ENCODE measurements around the gene COL10A1.
"Not testable (repeated sequence)": the region's sequence is repeated elsewhere in the genome, so short reads cannot be mapped to it uniquely, and the experiment has no call there.

Gene COL10A1

GRCh38 chr6:116120430-116120829, 5.5 kb downstream of the COL10A1 start:
- DNase-seq (ENCODE audit: low spot score), result no peak

GRCh38 chr6:116118608-116119007, 7.3 kb downstream of the COL10A1 start:
- no peak for DNase-seq (ENCODE audit: low spot score)

GRCh38 chr6:116115781-116116180, 10.2 kb downstream of the COL10A1 start:
- DNase-seq (ENCODE audit: low spot score), result no peak

- DNase-seq (ENCODE audit: low spot score), result no peak
Observed at GRCh38 chr6:116113386-116113785, 12.5 kb downstream of the COL10A1 start.

- peak; percentile 8 for DNase-seq (ENCODE audit: low spot score)
Observed at GRCh38 chr6:116111552-116112528, 14.1 kb downstream of the COL10A1 start.

- DNase-seq (ENCODE audit: low spot score), result no peak
Observed at GRCh38 chr6:116108836-116109235, 17.1 kb downstream of the COL10A1 start.

GRCh38 chr6:116106146-116106545, 19.8 kb downstream of the COL10A1 start:
- DNase-seq (ENCODE audit: low spot score), result no peak

GRCh38 chr6:116105247-116105646, 20.7 kb downstream of the COL10A1 start:
- DNase-seq (ENCODE audit: low spot score), result no peak

- no peak for DNase-seq (ENCODE audit: low spot score)
Observed at GRCh38 chr6:116104636-116105035, 21.3 kb downstream of the COL10A1 start.

GRCh38 chr6:116102873-116103272, 23.1 kb downstream of the COL10A1 start:
- DNase-seq (ENCODE audit: low spot score), result no peak

- no peak for DNase-seq (ENCODE audit: low spot score)
Observed at GRCh38 chr6:116101790-116102189, 24.1 kb downstream of the COL10A1 start.

- no peak for DNase-seq (ENCODE audit: low spot score)
Observed at GRCh38 chr6:116101302-116101718, 24.6 kb downstream of the COL10A1 start.

- DNase-seq (ENCODE audit: low spot score), result peak; percentile 72
Observed at GRCh38 chr6:116100419-116101301, 25.3 kb downstream of the COL10A1 start, which contains the start of gene NT5DC1. Gene NT5DC1, plus strand, starts transcription at chr6:116100853. Its CDS starts 78 bp downstream, at chr6:116100931.

- no peak for DNase-seq (ENCODE audit: low spot score)
Observed at GRCh38 chr6:116099036-116099435, 26.9 kb downstream of the COL10A1 start.

- DNase-seq (ENCODE audit: low spot score), result peak; percentile 10
Observed at GRCh38 chr6:116096979-116097816, 28.7 kb downstream of the COL10A1 start.

- not testable (repeated sequence) for DNase-seq (ENCODE audit: low spot score)
Observed at GRCh38 chr6:116096048-116096759, 29.7 kb downstream of the COL10A1 start.

GRCh38 chr6:116094041-116094440, 31.9 kb downstream of the COL10A1 start:
- no peak for DNase-seq (ENCODE audit: low spot score)

GRCh38 chr6:116090251-116090650, 35.7 kb downstream of the COL10A1 start:
- DNase-seq (ENCODE audit: low spot score), result no peak

GRCh38 chr6:116088946-116089345, 37.0 kb downstream of the COL10A1 start:
- DNase-seq (ENCODE audit: low spot score), result no peak

- DNase-seq (ENCODE audit: low spot score), result no peak
Observed at GRCh38 chr6:116087437-116088027, 38.4 kb downstream of the COL10A1 start.

GRCh38 chr6:116084284-116084683, 41.6 kb downstream of the COL10A1 start:
- no peak for DNase-seq (ENCODE audit: low spot score)
